Astrocyte of the cerebellum (primary cell): ENCODE results near the gene LRRC72.
"Not testable (repeated sequence)": the region's sequence is repeated elsewhere in the genome, so short reads cannot be mapped to it uniquely, and the experiment has no call there.

ENCODE experiments used
- DNase-seq: peaks from one replicate; pipeline ENCODE4 v3.0.0-alpha.2; 2011; ENCODE audit warnings: low read depth
- H3K4me3 ChIP-seq: 2 replicates; pipeline ENCODE4 v1.5.1; 2011; ENCODE audit warnings: mild to moderate bottlenecking, low read depth, low read length, moderate library complexity
- CTCF ChIP-seq: IDR thresholded peaks from 2 replicates; pipeline ENCODE4 v1.5.1; 2012; ENCODE audit warnings: low read length, low read depth, moderate library complexity, mild to moderate bottlenecking; ENCODE audit errors: missing control alignments
- in situ Hi-C: cut with HindIII; loops from 2 replicates; pipeline ENCODE4 v1.10.0; 2017; ENCODE audit warnings: low sequenced_read_pairs

Gene LRRC72

GRCh38 chr7:16592395-16592794 lies 65.8 kb downstream of the LRRC72 start:
- no peak for TF ChIP-seq CTCF
- no peak for DNase-seq
- in situ Hi-C loops, result no loop called here
- H3K4me3 ChIP-seq, result no peak overlapping the region

GRCh38 chr7:16594061-16594460 lies 67.4 kb downstream of the LRRC72 start:
- in situ Hi-C loops, result no loop called here
- H3K4me3 ChIP-seq, result no peak overlapping the region
- DNase-seq, result no peak
- no peak for TF ChIP-seq CTCF

- no peak for DNase-seq
- in situ Hi-C loops, result no loop called here
- no peak overlapping the region for H3K4me3 ChIP-seq
- TF ChIP-seq CTCF, result no peak
Observed at GRCh38 chr7:16594676-16595075, 68.1 kb downstream of the LRRC72 start.

- DNase-seq, in situ Hi-C loops, H3K4me3 ChIP-seq: not testable (repeated sequence)
Observed at GRCh38 chr7:16595596-16595995, 69.0 kb downstream of the LRRC72 start.

- no peak for DNase-seq
- in situ Hi-C loops, result no loop called here
- no peak overlapping the region for H3K4me3 ChIP-seq
- no peak for TF ChIP-seq CTCF
Observed at GRCh38 chr7:16598015-16598414, 71.4 kb downstream of the LRRC72 start.

GRCh38 chr7:16599860-16600259 lies 73.2 kb downstream of the LRRC72 start:
- DNase-seq, result no peak
- in situ Hi-C loops, result no loop called here

GRCh38 chr7:16603633-16604032 lies 77.0 kb downstream of the LRRC72 start:
- no peak overlapping the region for H3K4me3 ChIP-seq
- no peak for DNase-seq
- no peak for TF ChIP-seq CTCF
- in situ Hi-C loops, result no loop called here

More at GRCh38 chr7:16599860-16600259, 73.2 kb downstream of the LRRC72 start:
- H3K4me3 ChIP-seq, result no peak overlapping the region
- no peak for TF ChIP-seq CTCF
